ENCODE measurements around the gene RFNG. TPM values are rescaled to one million over a fixed set of nuclear protein-coding genes. Genes with fewer than 3 reads are reported as not detected.

The RFNG gene
- total RNA-seq, 1 donor from 2014 or later: 35.8 TPM

- no peak for TF ChIP-seq CTCF (conservative IDR thresholded peaks at IDR 0.05; ENCODE audit: low read depth, low read length)
- peak overlapping the region; percentile 79 for H3K4me3 ChIP-seq (ENCODE audit: low read depth, low read length)
- no peak for DNase-seq (ENCODE audit: low read depth)
These were observed 45.7 kb upstream of the RFNG start for GRCh38 chr17:82097184-82097918.

- no peak for DNase-seq (ENCODE audit: low read depth)
- H3K4me3 ChIP-seq (ENCODE audit: low read depth, low read length): peak overlapping the region; percentile 79
- no peak for TF ChIP-seq CTCF (conservative IDR thresholded peaks at IDR 0.05; ENCODE audit: low read depth, low read length)
These were observed 45.1 kb upstream of the RFNG start for GRCh38 chr17:82096709-82097183.

GRCh38 chr17:82095777-82096708, 44.4 kb upstream of the RFNG start:
- DNase-seq (ENCODE audit: low read depth): no peak
- TF ChIP-seq CTCF (conservative IDR thresholded peaks at IDR 0.05; ENCODE audit: low read depth, low read length): no peak
- H3K4me3 ChIP-seq (ENCODE audit: low read depth, low read length): peak overlapping the region; percentile 79

GRCh38 chr17:82094931-82095776, 43.5 kb upstream of the RFNG start:
- H3K4me3 ChIP-seq (ENCODE audit: low read depth, low read length): no peak overlapping the region
- TF ChIP-seq CTCF (conservative IDR thresholded peaks at IDR 0.05; ENCODE audit: low read depth, low read length): no peak
- DNase-seq (ENCODE audit: low read depth): no peak

GRCh38 chr17:82092995-82093751, 41.6 kb upstream of the RFNG start:
- no peak for TF ChIP-seq CTCF (conservative IDR thresholded peaks at IDR 0.05; ENCODE audit: low read depth, low read length)
- no peak overlapping the region for H3K4me3 ChIP-seq (ENCODE audit: low read depth, low read length)
- no peak for DNase-seq (ENCODE audit: low read depth)

- no peak overlapping the region for H3K4me3 ChIP-seq (ENCODE audit: low read depth, low read length)
- DNase-seq (ENCODE audit: low read depth): no peak
- no peak for TF ChIP-seq CTCF (conservative IDR thresholded peaks at IDR 0.05; ENCODE audit: low read depth, low read length)
These were observed 41.0 kb upstream of the RFNG start for GRCh38 chr17:82092628-82092994.

All from epithelial cell of proximal tubule (primary cell).